LNCaP clone FGC (cell line): Measurements from ENCODE around the gene APH1A.
"Not testable (repeated sequence)": the region's sequence is repeated elsewhere in the genome, so short reads cannot be mapped to it uniquely, and the experiment has no call there.

Experiments used
- DNase-seq: peaks from one replicate; pipeline ENCODE4 v3.0.0-alpha.2; 2011; ENCODE audit warnings: low read depth
- H3K4me3 ChIP-seq: 2 replicates; pipeline ENCODE4 v1.5.1; 2011; ENCODE audit warnings: mild to moderate bottlenecking, low read depth, low read length, control low read depth
- TF ChIP-seq, protein P1 (sequence below): IDR thresholded peaks from 2 replicates; pipeline ENCODE4 v1.5.1; 2012; ENCODE audit warnings: mild to moderate bottlenecking; ENCODE audit not compliant: control insufficient read depth, insufficient read depth; ENCODE audit errors: extremely low read depth

APH1A gene

DNA sequence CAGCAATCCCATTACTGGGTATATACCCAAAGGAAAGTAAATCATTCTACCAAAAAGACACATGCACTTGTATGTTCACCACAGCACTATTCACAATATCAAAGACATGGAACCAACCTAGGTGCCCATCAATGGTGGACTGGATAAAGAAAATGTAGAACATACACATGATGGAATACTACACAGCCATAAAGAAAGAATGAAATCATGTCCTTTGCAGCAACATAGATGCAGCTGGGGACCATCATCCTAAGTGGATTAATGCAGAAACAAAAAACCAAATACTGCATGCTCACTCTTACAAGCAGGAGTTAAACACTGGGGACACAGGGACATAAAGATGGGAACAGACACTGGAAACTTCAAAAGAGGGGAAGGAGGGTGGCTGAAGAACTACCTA is 41.6 kb downstream of the APH1A start:
- H3K4me3 ChIP-seq: no peak overlapping the region
- DNase-seq: no peak
- TF ChIP-seq, protein P1, sequence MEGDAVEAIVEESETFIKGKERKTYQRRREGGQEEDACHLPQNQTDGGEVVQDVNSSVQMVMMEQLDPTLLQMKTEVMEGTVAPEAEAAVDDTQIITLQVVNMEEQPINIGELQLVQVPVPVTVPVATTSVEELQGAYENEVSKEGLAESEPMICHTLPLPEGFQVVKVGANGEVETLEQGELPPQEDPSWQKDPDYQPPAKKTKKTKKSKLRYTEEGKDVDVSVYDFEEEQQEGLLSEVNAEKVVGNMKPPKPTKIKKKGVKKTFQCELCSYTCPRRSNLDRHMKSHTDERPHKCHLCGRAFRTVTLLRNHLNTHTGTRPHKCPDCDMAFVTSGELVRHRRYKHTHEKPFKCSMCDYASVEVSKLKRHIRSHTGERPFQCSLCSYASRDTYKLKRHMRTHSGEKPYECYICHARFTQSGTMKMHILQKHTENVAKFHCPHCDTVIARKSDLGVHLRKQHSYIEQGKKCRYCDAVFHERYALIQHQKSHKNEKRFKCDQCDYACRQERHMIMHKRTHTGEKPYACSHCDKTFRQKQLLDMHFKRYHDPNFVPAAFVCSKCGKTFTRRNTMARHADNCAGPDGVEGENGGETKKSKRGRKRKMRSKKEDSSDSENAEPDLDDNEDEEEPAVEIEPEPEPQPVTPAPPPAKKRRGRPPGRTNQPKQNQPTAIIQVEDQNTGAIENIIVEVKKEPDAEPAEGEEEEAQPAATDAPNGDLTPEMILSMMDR: no peak

DNA sequence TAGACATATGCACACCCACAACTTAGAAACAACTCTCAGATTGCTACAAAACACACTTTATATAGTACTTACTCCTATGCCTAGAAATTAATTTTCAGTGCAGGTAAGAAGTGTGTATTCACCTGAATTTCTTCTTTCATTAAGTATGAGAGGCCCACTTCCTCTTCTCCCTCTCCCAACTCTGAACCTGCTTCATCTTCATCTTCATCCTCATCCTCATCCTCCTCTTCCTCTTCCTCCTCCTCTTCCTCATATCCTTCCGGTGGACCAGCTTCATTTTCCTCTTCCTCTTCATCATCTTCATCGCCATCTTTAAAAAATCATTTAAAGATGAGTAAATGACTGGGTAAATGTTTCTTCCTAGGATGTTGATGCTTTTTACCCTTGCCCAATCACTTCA is 42.3 kb downstream of the APH1A start:
- no peak overlapping the region for H3K4me3 ChIP-seq
- TF ChIP-seq, protein P1: no peak
- no peak for DNase-seq

DNA sequence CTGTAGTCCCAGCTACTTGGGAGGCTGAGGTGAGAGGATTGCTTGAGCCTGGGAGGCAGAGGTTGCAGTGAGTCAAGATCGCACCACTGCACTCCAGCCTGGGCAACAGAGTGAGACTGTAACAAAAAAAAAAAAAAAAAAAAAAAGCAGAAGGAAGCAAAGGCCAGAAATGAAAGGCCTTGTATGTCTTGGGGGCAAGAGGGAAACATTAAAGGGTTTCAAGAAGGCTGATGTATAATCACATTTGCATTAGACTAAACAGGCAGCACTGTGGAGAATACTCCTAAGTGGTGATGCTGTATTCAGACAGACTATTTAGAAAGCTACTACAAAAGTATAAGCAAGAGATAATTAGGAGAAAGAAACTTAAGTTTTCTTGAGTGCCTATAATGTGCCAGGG is 43.3 kb downstream of the APH1A start:
- TF ChIP-seq, protein P1: no peak
- no peak overlapping the region for H3K4me3 ChIP-seq
- DNase-seq: no peak

DNA sequence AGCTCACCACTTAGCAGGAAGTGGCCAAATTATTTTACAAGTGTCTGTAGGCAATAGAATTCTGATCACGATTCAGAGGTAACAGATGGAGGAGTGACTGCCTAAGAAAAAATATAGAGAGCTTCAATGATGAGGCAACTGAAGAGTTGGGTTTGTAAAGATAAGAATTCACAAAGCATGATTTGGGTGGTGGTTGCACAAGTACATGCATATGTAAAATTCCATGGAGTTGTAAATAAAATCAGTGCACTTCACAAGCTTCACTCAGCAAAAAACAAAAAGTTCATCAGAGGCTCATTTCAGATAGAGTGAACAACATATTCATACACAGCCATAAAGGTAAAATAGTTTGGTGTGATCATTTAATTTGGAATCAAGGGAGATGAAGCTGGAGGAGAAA is 43.8 kb downstream of the APH1A start:
- no peak for DNase-seq
- TF ChIP-seq, protein P1: no peak
- no peak overlapping the region for H3K4me3 ChIP-seq

DNA sequence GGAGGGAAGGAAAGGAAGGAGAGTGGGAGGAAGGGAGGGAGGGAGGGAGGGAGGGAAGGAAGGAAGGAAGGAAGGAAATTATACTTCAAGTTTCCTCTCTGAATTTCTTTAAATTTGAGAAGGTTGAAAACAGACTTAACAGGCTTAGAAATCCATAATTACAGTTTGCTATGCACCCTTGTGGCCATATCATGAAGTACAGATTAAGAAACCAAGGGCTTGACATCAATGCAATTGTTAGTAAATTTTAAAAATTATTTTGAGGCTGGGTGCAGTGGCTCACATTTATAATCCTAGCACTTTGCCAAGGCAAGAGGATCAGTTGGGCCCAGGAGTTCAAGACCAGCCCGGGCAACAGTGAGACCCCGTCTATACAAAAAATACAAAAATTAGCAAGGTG is 47.3 kb downstream of the APH1A start:
- DNase-seq: no peak
- H3K4me3 ChIP-seq: no peak overlapping the region
- TF ChIP-seq, protein P1: peak; percentile 47

DNA sequence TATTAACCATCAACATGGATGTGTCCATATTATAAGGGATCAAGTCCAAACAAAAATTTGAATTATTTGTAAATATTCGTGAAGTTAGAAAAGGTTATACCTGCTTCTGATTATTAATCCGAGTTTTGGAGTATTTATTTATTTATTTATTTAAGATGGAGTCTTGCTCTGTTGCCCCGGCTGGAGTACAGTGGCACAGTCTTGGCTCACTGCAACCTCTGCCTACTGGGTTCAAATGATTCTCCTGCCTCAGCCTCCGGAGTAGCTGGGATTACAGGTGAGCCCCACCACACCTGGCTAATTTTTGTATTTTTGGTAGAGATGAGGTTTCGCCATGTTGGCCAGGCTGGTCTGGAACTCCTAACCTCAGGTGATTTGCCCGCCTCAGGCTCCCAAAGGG is 53.0 kb downstream of the APH1A start:
- DNase-seq: not testable (repeated sequence)

More for the DNA sequence above, 53.0 kb downstream of the APH1A start:
- H3K4me3 ChIP-seq: not testable (repeated sequence)
